H1 (cell line): ENCODE measurements around the gene OTOGL. TPM values are rescaled to one million over a fixed set of nuclear protein-coding genes. Genes with fewer than 3 reads are reported as not detected.

Source experiments
- CTCF ChIA-PET: fragments of 300-600 bp; sonication (Branson Sonifier 250); formaldehyde crosslinking; loops from one replicate; lab custom pipeline; 2021; ENCODE audit not compliant: partially characterized antibody; lab: Charles Lee
- POLR2A ChIA-PET: fragments of 300-600 bp; sonication (Branson Sonifier 250); formaldehyde crosslinking; loops from one replicate; lab custom pipeline; 2021; ENCODE audit warnings: inconsistent platforms; ENCODE audit not compliant: partially characterized antibody; lab: Charles Lee
- DNase-seq, 2 experiments: peaks; one replicate each; pipeline versions ENCODE4 v3.0.0 to v3.0.0-alpha.2; 2010 to 2022; ENCODE audit warnings: low spot score in 2 of 2, low read depth in 1 of 2, mixed read lengths in 1 of 2
- FAIRE-seq: peaks from 2 replicates; lab custom pipeline; 2011; peaks lifted over from hg19 to GRCh38; lab: Jason Lieb, UNC
- H2AFZ ChIP-seq: 2 replicates; pipeline ENCODE4 v1.8.1; 2012; ENCODE audit warnings: low read length, inconsistent platforms
- H2AK5ac ChIP-seq: 2 replicates; pipeline ENCODE4 v1.6.1; 2013; ENCODE audit warnings: low read depth, low read length
- H2BK120ac ChIP-seq: replicated peaks from 2 replicates; pipeline ENCODE3; 2013; ENCODE audit warnings: low read depth, low read length, inconsistent platforms
- H2BK12ac ChIP-seq: 2 replicates; pipeline ENCODE4 v1.6.1; 2013; ENCODE audit warnings: low read depth, low read length
- H2BK15ac ChIP-seq: 2 replicates; pipeline ENCODE4 v1.6.1; 2013; ENCODE audit warnings: low read length
- H2BK20ac ChIP-seq: 2 replicates; pipeline ENCODE4 v1.6.1; 2013; ENCODE audit warnings: low read length
- H2BK5ac ChIP-seq: 2 replicates; pipeline ENCODE4 v1.6.1; 2013; ENCODE audit warnings: low read depth, low read length
- H3K14ac ChIP-seq: 2 replicates; pipeline ENCODE4 v1.6.1; 2013; ENCODE audit warnings: inconsistent platforms; ENCODE audit not compliant: insufficient read length
- H3K18ac ChIP-seq: 2 replicates; pipeline ENCODE4 v1.6.1; 2013; ENCODE audit warnings: low read length; ENCODE audit errors: extremely low read depth
- H3K23ac ChIP-seq: 2 replicates; pipeline ENCODE4 v1.6.1; 2013; ENCODE audit warnings: inconsistent platforms; ENCODE audit not compliant: insufficient read length
- H3K23me2 ChIP-seq: 2 replicates; pipeline ENCODE4 v1.6.1; 2013; ENCODE audit warnings: low read depth, low read length
- H3K27ac ChIP-seq: 2 replicates; pipeline ENCODE4 v1.6.1; 2011; ENCODE audit warnings: low read depth, low read length, inconsistent platforms
- H3K27me3 ChIP-seq, 4 experiments: replicated peaks in 1 of 4; 1 replicate in 1 of 4; 2 replicates in 3 of 4; pipeline versions ENCODE4 v1.6.1 to v1.8.1; 2011 to 2013; ENCODE audit warnings: low read length in 3 of 4, mild to moderate bottlenecking in 3 of 4, inconsistent platforms in 2 of 4, mixed read lengths in 2 of 4, moderate library complexity in 1 of 4; ENCODE audit not compliant: control insufficient read depth in 3 of 4, insufficient read depth in 3 of 4; ENCODE audit errors: extremely low read depth in 1 of 4
- H3K36me3 ChIP-seq, 4 experiments: 2 replicates each; pipeline versions ENCODE4 v1.6.1 to v1.8.1; 2011 to 2013; ENCODE audit warnings: mild to moderate bottlenecking in 4 of 4, low read length in 3 of 4, moderate library complexity in 2 of 4, control low read depth in 1 of 4, inconsistent platforms in 1 of 4; ENCODE audit not compliant: insufficient read depth in 4 of 4, control insufficient read depth in 2 of 4
- H3K4ac ChIP-seq: replicated peaks from 2 replicates; pipeline ENCODE3; 2013; ENCODE audit warnings: low read length, low read depth, mixed read lengths, inconsistent platforms; ENCODE audit not compliant: insufficient read length
- H3K4me1 ChIP-seq, 4 experiments: replicated peaks in 1 of 4; 1 replicate in 1 of 4; 2 replicates in 3 of 4; pipeline versions ENCODE4 v1.6.1 to v1.8.1; 2011 to 2013; ENCODE audit warnings: low read length in 3 of 4, inconsistent platforms in 2 of 4, mixed read lengths in 1 of 4; ENCODE audit not compliant: insufficient read depth in 4 of 4, control insufficient read depth in 3 of 4
- H3K4me2 ChIP-seq, 2 experiments: 2 replicates each; pipeline versions ENCODE4 v1.6.1 to v1.8.1; 2011 to 2013; ENCODE audit warnings: low read depth in 2 of 2, low read length in 2 of 2, control low read depth in 1 of 2, inconsistent platforms in 1 of 2, mild to moderate bottlenecking in 1 of 2; ENCODE audit not compliant: insufficient read depth in 1 of 2
- H3K4me3 ChIP-seq, 4 experiments: fragments of 200-600, 300-600 bp in 1 of 4; sonication (generic), shearing (Covaris generic), sonication (Bioruptor Twin) in 1 of 4; 2 replicates each; pipeline versions ENCODE4 v1.5.1 to v1.8.1; 2011 to 2016; ENCODE audit warnings: low read length in 4 of 4, low read depth in 3 of 4, control low read depth in 2 of 4, inconsistent platforms in 2 of 4, mild to moderate bottlenecking in 2 of 4, mixed read lengths in 1 of 4, moderate library complexity in 1 of 4; ENCODE audit not compliant: insufficient read depth in 2 of 4; ENCODE audit errors: extremely low read depth in 1 of 4
- H3K56ac ChIP-seq: replicated peaks from 2 replicates; pipeline ENCODE3; 2013; ENCODE audit warnings: low read depth, mild to moderate bottlenecking, mixed read lengths, low read length, inconsistent platforms; ENCODE audit not compliant: insufficient read length
- H3K79me1 ChIP-seq: 2 replicates; pipeline ENCODE4 v1.6.1; 2013; ENCODE audit warnings: low read depth, low read length, control low read depth
- H3K79me2 ChIP-seq, 2 experiments: 2 replicates each; pipeline versions ENCODE4 v1.6.1 to v1.8.1; 2012 to 2013; ENCODE audit warnings: low read length in 2 of 2, mild to moderate bottlenecking in 2 of 2, inconsistent platforms in 1 of 2; ENCODE audit not compliant: insufficient read depth in 2 of 2, control insufficient read depth in 1 of 2
- H3K9ac ChIP-seq, 4 experiments: replicated peaks in 1 of 4; 1 replicate in 1 of 4; 2 replicates in 3 of 4; pipeline versions ENCODE4 v1.6.1 to v1.8.1; 2011 to 2013; ENCODE audit warnings: low read depth in 3 of 4, low read length in 3 of 4, control low read depth in 2 of 4, mild to moderate bottlenecking in 2 of 4, moderate library complexity in 2 of 4, inconsistent platforms in 1 of 4; ENCODE audit errors: extremely low read depth in 1 of 4
- H3K9me3 ChIP-seq, 2 experiments: 2 replicates each; pipeline versions ENCODE4 v1.6.1 to v1.8.1; 2012 to 2013; ENCODE audit warnings: mild to moderate bottlenecking in 2 of 2, moderate library complexity in 2 of 2, control low read depth in 1 of 2, inconsistent platforms in 1 of 2, low read depth in 1 of 2, low read length in 1 of 2, mixed read lengths in 1 of 2; ENCODE audit not compliant: insufficient read depth in 2 of 2
- H4K20me1 ChIP-seq, 2 experiments: replicated peaks in 1 of 2; 2 replicates each; pipeline versions ENCODE3 to v1.8.1; 2011 to 2013; ENCODE audit warnings: inconsistent platforms in 2 of 2, low read length in 2 of 2, mild to moderate bottlenecking in 1 of 2; ENCODE audit not compliant: insufficient read depth in 2 of 2, control insufficient read depth in 1 of 2
- H4K5ac ChIP-seq: 2 replicates; pipeline ENCODE4 v1.6.1; 2013; ENCODE audit warnings: low read length, low read depth, mixed read lengths, inconsistent platforms; ENCODE audit not compliant: insufficient read length
- H4K8ac ChIP-seq: 2 replicates; pipeline ENCODE4 v1.8.0; 2013; ENCODE audit warnings: mild to moderate bottlenecking, moderate library complexity, low read length, inconsistent platforms; ENCODE audit not compliant: insufficient read depth; ENCODE audit errors: extremely low read depth
- H4K91ac ChIP-seq: replicated peaks from 2 replicates; pipeline ENCODE3; 2013; ENCODE audit warnings: low read length, mixed read lengths, inconsistent platforms; ENCODE audit not compliant: insufficient read length
- ATF3 ChIP-seq: IDR thresholded peaks from 2 replicates; pipeline ENCODE4 v1.6.1; 2011; ENCODE audit warnings: low read depth, mild to moderate bottlenecking, low read length; ENCODE audit not compliant: insufficient read depth
- BCL11A ChIP-seq, 2 experiments: IDR thresholded peaks; one replicate each; pipeline ENCODE4 v1.6.1; 2011; ENCODE audit warnings: low read depth in 2 of 2, low read length in 2 of 2, mild to moderate bottlenecking in 2 of 2
- BRCA1 ChIP-seq: IDR thresholded peaks from 2 replicates; pipeline ENCODE4 v1.6.1; 2012; ENCODE audit warnings: low read depth, low read length, improper control_type of control experiment
- CTBP2 ChIP-seq: IDR thresholded peaks from 2 replicates; pipeline ENCODE4 v1.7.0; 2011; ENCODE audit warnings: borderline replicate concordance, mild to moderate bottlenecking, moderate library complexity, mixed read lengths, low read length; ENCODE audit not compliant: insufficient read depth, insufficient read length
- E2F6 ChIP-seq: IDR thresholded peaks from 2 replicates; pipeline ENCODE4 v1.6.1; 2012; ENCODE audit warnings: inconsistent platforms
- EGR1 ChIP-seq: IDR thresholded peaks from 2 replicates; pipeline ENCODE4 v1.6.1; 2011; ENCODE audit warnings: low read depth, low read length, borderline replicate concordance
- MAFK ChIP-seq: IDR thresholded peaks from 2 replicates; pipeline ENCODE4 v1.6.1; 2012; ENCODE audit warnings: low read depth, mild to moderate bottlenecking, improper control_type of control experiment, low read length
- PHF8 ChIP-seq: fragments of 200-600 bp; sonication (generic); conservative IDR thresholded peaks from 2 replicates; pipeline ENCODE4 v1.7.1; 2012; ENCODE audit warnings: low read depth, mild to moderate bottlenecking, inconsistent platforms, low read length, moderate library complexity
- SIN3A ChIP-seq, 2 experiments: IDR thresholded peaks in 1 of 2; conservative IDR thresholded peaks in 1 of 2; 2 replicates each; pipeline ENCODE4 v1.6.1; 2011 to 2012; ENCODE audit warnings: low read length in 2 of 2, improper control_type of control experiment in 1 of 2, low read depth in 1 of 2, mild to moderate bottlenecking in 1 of 2
- YY1 ChIP-seq: IDR thresholded peaks from 2 replicates; pipeline ENCODE4 v1.6.1; 2011; ENCODE audit warnings: low read depth, mild to moderate bottlenecking, low read length
- WGBS, 2 experiments: shearing (Covaris generic) in 1 of 2; methylation state at CpG; one replicate each; pipeline versions ENCODE4 v1.1.6 to v1.1.7; 2013 to 2015; ENCODE audit warnings: low lambda C conversion rate in 2 of 2, mixed read lengths in 2 of 2, inconsistent platforms in 1 of 2, low coverage in 1 of 2, missing lambda C conversion rate in 1 of 2; ENCODE audit not compliant: insufficient replicate concordance in 2 of 2, insufficient coverage in 1 of 2, insufficient read length in 1 of 2; ENCODE audit errors: extremely low coverage in 1 of 2, missing lambda C conversion rate in 1 of 2; 5-methylcytosine and 5-hydroxymethylcytosine counted together
- polyA plus RNA-seq, 7 experiments: library from polyadenylated mRNA; depleted of rRNA in 3 of 7; stranded (reverse) in 5 of 7; unstranded in 2 of 7; fragments of >200 nt in 5 of 7; fragments of 200-250 nt in 2 of 7; gene quantifications; 1 replicate in 5 of 7; 2 replicates in 1 of 7; 4 replicates in 1 of 7; pipeline versions ENCODE4 v1.2.1 to v1.2.3, GENCODE V29; 2011 to 2013; ENCODE audit warnings: missing spikeins in 2 of 7, mixed read lengths in 2 of 7
- total RNA-seq: library from RNA; stranded (reverse); fragmentation: NEBNext Ultra II Directional; extraction: Animal tissue kit (Norgen Biotek cat#: 25700); gene quantifications from 2 replicates; pipeline ENCODE4 v1.2.1, GENCODE V29; 2021

OTOGL gene
- total and polyA plus RNA-seq, 2 of the 8 experiments (the other 6 are each of a cell fraction or from before 2014, with no cell fraction given): 0.12 to 0.17 TPM

- no peak overlapping the region for H2BK12ac ChIP-seq
- ChIA-PET CTCF (no interaction called here), POLR2A (no interaction called here)
- H2BK5ac ChIP-seq: no peak overlapping the region
- H4K8ac ChIP-seq: no peak overlapping the region
- no peak overlapping the region for H4K91ac ChIP-seq
- no peak overlapping the region for H2BK120ac ChIP-seq
- peaks cover 1 to 9% (median 5%) of the 10 kb centered on the region in 4 experiments; a peak in 4 of 7 replicates for H3K4me1 ChIP-seq
- no peaks in the 10 kb centered on the region for H3K9me3 ChIP-seq
- no peak overlapping the region for H2BK20ac ChIP-seq
- H3K56ac ChIP-seq: no peak overlapping the region
- no peak overlapping the region for H3K4ac ChIP-seq
- FAIRE-seq (no peak), DNase-seq (no peak)
- H3K4me2 ChIP-seq: no peak overlapping the region
- H3K79me1 ChIP-seq: no peaks in the 10 kb centered on the region
- WGBS, 2 experiments: 7% methylated on average over 1 of the region's 1 CpG; no CpG with 5 or more reads in 1 of the 2 experiments
- H2AFZ ChIP-seq: no peak overlapping the region
- no peak overlapping the region for H4K5ac ChIP-seq
- no peaks in the 10 kb centered on the region for H3K23me2 ChIP-seq
- H3K18ac ChIP-seq: no peak overlapping the region
- no peaks in the 10 kb centered on the region for H3K36me3 ChIP-seq
- no peaks in the 10 kb centered on the region; a peak in 1 of 7 replicates for H3K27me3 ChIP-seq
- H2BK15ac ChIP-seq: no peak overlapping the region
- H3K14ac ChIP-seq: no peak overlapping the region
- H3K23ac ChIP-seq: no peak overlapping the region
- H3K9ac ChIP-seq: no peak overlapping the region
- no peak overlapping the region for H3K4me3 ChIP-seq
- H3K27ac ChIP-seq: no peak overlapping the region
- H4K20me1 ChIP-seq: no peaks in the 10 kb centered on the region
- no peak overlapping the region for H2AK5ac ChIP-seq
- H3K79me2 ChIP-seq: no peaks in the 10 kb centered on the region
- TF ChIP-seq MAFK (no peak), EGR1 (no peak), YY1 (no peak), E2F6 (no peak), SIN3A (conservative IDR thresholded peaks at IDR 0.05 in 1 of 2, IDR thresholded peaks at IDR 0.05 in 1 of 2; ENCODE audit: low read depth in 1 of 2, low read length in 2 of 2) (no peak), ATF3 (no peak), BCL11A (IDR thresholded peaks at IDR 0.05; ENCODE audit: low read depth in 2 of 2, low read length in 2 of 2) (no peak), PHF8 (no peak), CTBP2 (no peak), BRCA1 (no peak)
These were observed 218.6 kb downstream of the OTOGL start for GRCh38 chr12:80317899-80318298.
